IMR-90 (cell line): ENCODE data around the gene SERPINA1.

Source experiments
- BHLHE40 ChIP-seq: fragments of 150-350 bp; IDR thresholded peaks from 2 replicates; pipeline ENCODE4 v1.6.1; 2016; ENCODE audit warnings: mild to moderate bottlenecking, low read depth, low read length
- CEBPB ChIP-seq: IDR thresholded peaks from 2 replicates; pipeline ENCODE4 v1.6.1; 2012; ENCODE audit warnings: low read depth, low read length, improper control_type of control experiment
- CHD1 ChIP-seq: IDR thresholded peaks from 2 replicates; pipeline ENCODE4 v1.6.1; 2012; ENCODE audit warnings: low read depth, low read length, improper control_type of control experiment
- MAFK ChIP-seq: IDR thresholded peaks from 2 replicates; pipeline ENCODE4 v1.6.1; 2012; ENCODE audit warnings: low read depth, low read length, improper control_type of control experiment
- MXI1 ChIP-seq: IDR thresholded peaks from 2 replicates; pipeline ENCODE4 v1.6.1; 2012; ENCODE audit warnings: low read depth, mild to moderate bottlenecking, low read length, moderate library complexity, borderline replicate concordance
- NFE2L2 ChIP-seq: fragments of 150-350 bp; IDR thresholded peaks from 2 replicates; pipeline ENCODE4 v1.6.1; 2016; ENCODE audit warnings: low read depth, mild to moderate bottlenecking, low read length
- POLR2A ChIP-seq: IDR thresholded peaks from 2 replicates; pipeline ENCODE4 v1.6.1; 2012; ENCODE audit warnings: mild to moderate bottlenecking, low read depth, low read length
- RAD21 ChIP-seq: IDR thresholded peaks from 2 replicates; pipeline ENCODE4 v1.6.1; 2012; ENCODE audit warnings: low read length, improper control_type of control experiment
- RCOR1 ChIP-seq: IDR thresholded peaks from 2 replicates; pipeline ENCODE4 v1.6.1; 2012; ENCODE audit warnings: mild to moderate bottlenecking, low read length, improper control_type of control experiment; ENCODE audit not compliant: insufficient replicate concordance
- RFX5 ChIP-seq: IDR thresholded peaks from 2 replicates; pipeline ENCODE4 v1.8.0; 2012; ENCODE audit warnings: low read depth, mild to moderate bottlenecking, low read length, moderate library complexity
- SMC3 ChIP-seq: fragments of 150-350 bp; IDR thresholded peaks from 2 replicates; pipeline ENCODE4 v1.6.1; 2016; ENCODE audit warnings: low read depth, mild to moderate bottlenecking, antibody characterized with exemption, low read length, moderate library complexity
- TF ChIP-seq, protein P1 (sequence below): conservative IDR thresholded peaks from 2 replicates; pipeline ENCODE4 v1.5.1; 2012; ENCODE audit warnings: mild to moderate bottlenecking, low read depth, low read length, improper control_type of control experiment
- TF ChIP-seq, protein P2 (sequence below): fragments of 150-350 bp; IDR thresholded peaks from 2 replicates; pipeline ENCODE4 v1.6.1; 2017; ENCODE audit warnings: mild to moderate bottlenecking, antibody characterized with exemption, low read length, low read depth
- TF ChIP-seq, protein P3 (sequence below): fragments of 150-350 bp; IDR thresholded peaks from 2 replicates; pipeline ENCODE4 v1.6.1; 2016; ENCODE audit warnings: low read depth, mild to moderate bottlenecking, low read length, moderate library complexity, borderline replicate concordance

DNA sequence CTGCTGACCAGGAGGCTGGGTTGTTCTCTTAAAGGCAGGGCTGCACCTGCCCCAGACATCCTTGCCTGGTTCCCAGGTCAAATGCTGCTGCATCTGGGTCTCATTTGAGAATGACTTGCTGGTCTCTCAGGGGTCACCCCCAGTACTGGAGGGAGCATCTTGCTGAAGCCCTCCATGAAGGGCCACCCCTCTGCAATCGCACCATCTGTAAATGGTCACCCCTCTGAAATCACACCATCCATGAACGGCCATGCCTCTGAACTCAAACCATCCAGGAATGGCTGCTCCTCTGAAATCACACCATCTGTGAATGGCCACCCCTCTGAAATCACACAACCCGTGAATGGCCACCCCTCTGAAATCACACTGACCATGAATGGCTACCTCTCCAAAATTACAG lies 58.0 kb downstream of the SERPINA1 start:
- TF ChIP-seq POLR2A (no peak), RAD21 (no peak), RFX5 (no peak), SMC3 (no peak), RCOR1 (no peak), MAFK (no peak), BHLHE40 (no peak), NFE2L2 (no peak), CEBPB (no peak), MXI1 (no peak), CHD1 (no peak)
- TF ChIP-seq, protein P1, sequence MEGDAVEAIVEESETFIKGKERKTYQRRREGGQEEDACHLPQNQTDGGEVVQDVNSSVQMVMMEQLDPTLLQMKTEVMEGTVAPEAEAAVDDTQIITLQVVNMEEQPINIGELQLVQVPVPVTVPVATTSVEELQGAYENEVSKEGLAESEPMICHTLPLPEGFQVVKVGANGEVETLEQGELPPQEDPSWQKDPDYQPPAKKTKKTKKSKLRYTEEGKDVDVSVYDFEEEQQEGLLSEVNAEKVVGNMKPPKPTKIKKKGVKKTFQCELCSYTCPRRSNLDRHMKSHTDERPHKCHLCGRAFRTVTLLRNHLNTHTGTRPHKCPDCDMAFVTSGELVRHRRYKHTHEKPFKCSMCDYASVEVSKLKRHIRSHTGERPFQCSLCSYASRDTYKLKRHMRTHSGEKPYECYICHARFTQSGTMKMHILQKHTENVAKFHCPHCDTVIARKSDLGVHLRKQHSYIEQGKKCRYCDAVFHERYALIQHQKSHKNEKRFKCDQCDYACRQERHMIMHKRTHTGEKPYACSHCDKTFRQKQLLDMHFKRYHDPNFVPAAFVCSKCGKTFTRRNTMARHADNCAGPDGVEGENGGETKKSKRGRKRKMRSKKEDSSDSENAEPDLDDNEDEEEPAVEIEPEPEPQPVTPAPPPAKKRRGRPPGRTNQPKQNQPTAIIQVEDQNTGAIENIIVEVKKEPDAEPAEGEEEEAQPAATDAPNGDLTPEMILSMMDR: no peak
- TF ChIP-seq, protein P2, sequence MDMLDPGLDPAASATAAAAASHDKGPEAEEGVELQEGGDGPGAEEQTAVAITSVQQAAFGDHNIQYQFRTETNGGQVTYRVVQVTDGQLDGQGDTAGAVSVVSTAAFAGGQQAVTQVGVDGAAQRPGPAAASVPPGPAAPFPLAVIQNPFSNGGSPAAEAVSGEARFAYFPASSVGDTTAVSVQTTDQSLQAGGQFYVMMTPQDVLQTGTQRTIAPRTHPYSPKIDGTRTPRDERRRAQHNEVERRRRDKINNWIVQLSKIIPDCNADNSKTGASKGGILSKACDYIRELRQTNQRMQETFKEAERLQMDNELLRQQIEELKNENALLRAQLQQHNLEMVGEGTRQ: no peak
- TF ChIP-seq, protein P3, sequence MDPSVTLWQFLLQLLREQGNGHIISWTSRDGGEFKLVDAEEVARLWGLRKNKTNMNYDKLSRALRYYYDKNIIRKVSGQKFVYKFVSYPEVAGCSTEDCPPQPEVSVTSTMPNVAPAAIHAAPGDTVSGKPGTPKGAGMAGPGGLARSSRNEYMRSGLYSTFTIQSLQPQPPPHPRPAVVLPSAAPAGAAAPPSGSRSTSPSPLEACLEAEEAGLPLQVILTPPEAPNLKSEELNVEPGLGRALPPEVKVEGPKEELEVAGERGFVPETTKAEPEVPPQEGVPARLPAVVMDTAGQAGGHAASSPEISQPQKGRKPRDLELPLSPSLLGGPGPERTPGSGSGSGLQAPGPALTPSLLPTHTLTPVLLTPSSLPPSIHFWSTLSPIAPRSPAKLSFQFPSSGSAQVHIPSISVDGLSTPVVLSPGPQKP: no peak
